Posterior vena cava (tissue), 2 donors: ENCODE results near the gene SBNO1. TPM values are rescaled to one million over a fixed set of nuclear protein-coding genes. Genes with fewer than 3 reads are reported as not detected.
"Not testable (repeated sequence)": the region's sequence is repeated elsewhere in the genome, so short reads cannot be mapped to it uniquely, and the experiment has no call there.

ENCODE experiments used
- DNase-seq: peaks from one replicate; pipeline ENCODE4 v3.0.0-alpha.2; 2020; ENCODE audit warnings: low spot score
- intact Hi-C, 2 donors: fragments of 100-400 bp; cut with DNase I; formaldehyde crosslinking; loops; one replicate each; pipeline versions ENCODE4 v1.14.1 to v1.14.2; 2022 to 2023
- total RNA-seq, 2 donors: library from RNA; stranded (reverse); fragmentation: NEBNext Ultra II Directional; extraction: Animal tissue kit (Norgen Biotek cat#: 25700); gene quantifications; one replicate each; pipeline ENCODE4 v1.2.1, GENCODE V29; 2021
- donor health status: DM: yes; HTN: yes; CAD: no.
- donor health status: DM: yes; HTN: yes; CAD: no.

Gene SBNO1
- total RNA-seq, 2 donors from 2014 or later, result 26.1 to 31.2 TPM

- no peak for DNase-seq
- intact Hi-C loops, result no loop called here
These were observed 26.1 kb upstream of the SBNO1 start for GRCh38 chr12:123390498-123391426.

- intact Hi-C loops, result loop anchor here in 1 of 2 donors (10.0 kb wide), 1 partner anchor 45 kb away; the partner anchor contains the start of gene RILPL2
- DNase-seq, result peak; percentile 85
These were observed 25.1 kb upstream of the SBNO1 start for GRCh38 chr12:123389560-123390351.

GRCh38 chr12:123388951-123389559, 24.4 kb upstream of the SBNO1 start:
- no peak for DNase-seq
- intact Hi-C loops, result loop anchor here in 1 of 2 donors (10.0 kb wide), 1 partner anchor 46 kb away; the partner anchor contains the start of gene RILPL2

GRCh38 chr12:123388177-123388950, 23.7 kb upstream of the SBNO1 start:
- intact Hi-C loops, result loop anchor here in 1 of 2 donors (10.0 kb wide), 1 partner anchor 46 kb away; the partner anchor contains the start of gene RILPL2
- DNase-seq, result peak; percentile 91

GRCh38 chr12:123387508-123388176, 23.0 kb upstream of the SBNO1 start:
- DNase-seq, result no peak
- intact Hi-C loops, result loop anchor here in 1 of 2 donors (10.0 kb wide), 1 partner anchor 47 kb away; the partner anchor contains the start of gene RILPL2

GRCh38 chr12:123385536-123385935, 20.9 kb upstream of the SBNO1 start:
- not testable (repeated sequence) for DNase-seq
- intact Hi-C loops, result loop anchor here in 1 of 2 donors (10.0 kb wide), 1 partner anchor 49 kb away; the partner anchor contains the start of gene RILPL2

- no peak for DNase-seq
- intact Hi-C loops, result loop anchor here in 1 of 2 donors (10.0 kb wide), 1 partner anchor 50 kb away; the partner anchor contains the start of gene RILPL2
These were observed 20.3 kb upstream of the SBNO1 start for GRCh38 chr12:123384994-123385376.

- no peak for DNase-seq
These were observed 19.8 kb upstream of the SBNO1 start for GRCh38 chr12:123384318-123384993.

GRCh38 chr12:123382684-123383083, 18.0 kb upstream of the SBNO1 start:
- no peak for DNase-seq
- intact Hi-C loops, result loop anchor here in 1 of 2 donors (10.0 kb wide), 1 partner anchor 52 kb away; the partner anchor contains the start of gene RILPL2

More at GRCh38 chr12:123384318-123384993, 19.8 kb upstream of the SBNO1 start:
- intact Hi-C loops, result loop anchor here in 1 of 2 donors (10.0 kb wide), 1 partner anchor 50 kb away; the partner anchor contains the start of gene RILPL2

- intact Hi-C loops, result no loop called here
- DNase-seq, result no peak
These were observed 14.7 kb upstream of the SBNO1 start for GRCh38 chr12:123379391-123379790.

GRCh38 chr12:123372415-123372814, 7.8 kb upstream of the SBNO1 start:
- intact Hi-C loops, DNase-seq: not testable (repeated sequence)

- intact Hi-C loops, result not testable (repeated sequence)
- peak; percentile 42 for DNase-seq
These were observed 7.2 kb upstream of the SBNO1 start for GRCh38 chr12:123371667-123372368.

GRCh38 chr12:123369229-123369628, 4.6 kb upstream of the SBNO1 start:
- intact Hi-C loops, result no loop called here
- DNase-seq, result peak; percentile 5

GRCh38 chr12:123368431-123368830, 3.8 kb upstream of the SBNO1 start:
- intact Hi-C loops, result not testable (repeated sequence)
- peak; percentile 64 for DNase-seq

GRCh38 chr12:123367511-123367910, 2.9 kb upstream of the SBNO1 start:
- intact Hi-C loops, result no loop called here
- DNase-seq, result no peak
